Gastrocnemius medialis (tissue), 4 donors: Measurements from ENCODE around the gene MEIS1. TPM values are rescaled to one million over a fixed set of nuclear protein-coding genes. Genes with fewer than 3 reads are reported as not detected.

Experiments used
- ATAC-seq, 2 donors: fragments of 150-250 bp; one replicate each; pipeline ENCODE4 v1.9.1; 2016
- DNase-seq, 2 donors: peaks; one replicate each; pipeline ENCODE4 v3.0.0-alpha.2; 2019
- H3K27ac ChIP-seq, 4 donors: fragments of 200-600 bp; sonication (generic); 1 replicate in 1 of 4; 2 replicates in 3 of 4; pipeline ENCODE4 v1.5.1; 2016 to 2018; ENCODE audit warnings: mild to moderate bottlenecking in 2 of 4, moderate library complexity in 1 of 4
- H3K27me3 ChIP-seq, 3 donors: fragments of 200-600 bp; sonication (generic) in 2 of 3; 1 replicate in 1 of 3; 2 replicates in 2 of 3; pipeline versions ENCODE4 v1.5.1 to v1.6.0; 2016 to 2019; ENCODE audit warnings: mild to moderate bottlenecking in 1 of 3, moderate library complexity in 1 of 3
- H3K36me3 ChIP-seq, 2 donors: fragments of 200-600 bp; sonication (generic) in 1 of 2; one replicate each; pipeline ENCODE4 v1.5.1; 2017 to 2018
- H3K4me1 ChIP-seq, 2 donors: fragments of 200-600 bp; sonication (generic) in 1 of 2; one replicate each; pipeline ENCODE4 v1.5.1; 2016 to 2017; ENCODE audit warnings: mild to moderate bottlenecking in 2 of 2
- H3K4me3 ChIP-seq, 4 donors: fragments of 200-600 bp; sonication (generic) in 3 of 4; 1 replicate in 1 of 4; 2 replicates in 3 of 4; pipeline ENCODE4 v1.5.1; 2016 to 2019; ENCODE audit warnings: mild to moderate bottlenecking in 2 of 4
- H3K9me3 ChIP-seq, 3 donors: fragments of 200-600 bp; sonication (generic) in 2 of 3; 1 replicate in 1 of 3; 2 replicates in 2 of 3; pipeline ENCODE4 v1.5.1; 2016 to 2019
- CTCF ChIP-seq, 5 experiments: fragments of 450-650 bp in 3 of 5; fragments of 200-600 bp in 2 of 5; sonication (generic) in 2 of 5; IDR thresholded peaks in 4 of 5; conservative IDR thresholded peaks in 1 of 5; 1 replicate in 4 of 5; 2 replicates in 1 of 5; pipeline ENCODE4 v1.5.1; 2016 to 2019; ENCODE audit warnings: antibody characterized with exemption in 5 of 5, mild to moderate bottlenecking in 3 of 5, moderate library complexity in 3 of 5
- POLR2A ChIP-seq, 2 donors: fragments of 450-650 bp; IDR thresholded peaks; one replicate each; pipeline ENCODE4 v1.6.1; 2017; ENCODE audit warnings: antibody characterized with exemption in 2 of 2, mild to moderate bottlenecking in 2 of 2, moderate library complexity in 2 of 2
- in situ Hi-C, 4 donors: fragments of 200-750 bp; cut with MboI; loops; one replicate each; pipeline versions ENCODE4 v1.15.0 to v1.8.0; 2017; ENCODE audit warnings: low sequenced_read_pairs in 4 of 4
- intact Hi-C: fragments of 100-400 bp; cut with DNase I; formaldehyde crosslinking; loops from one replicate; pipeline ENCODE4 v1.15.1; 2023; ENCODE audit warnings: low total_unique reads
- total RNA-seq, 4 donors: library from RNA; depleted of rRNA; stranded (reverse); fragments of >200 nt; gene quantifications; one replicate each; pipeline versions ENCODE4 v1.1.0 to v1.2.3, GENCODE V29; 2016

The MEIS1 gene
- total RNA-seq, 4 donors from 2014 or later, result 1.3 to 8.2 (median 2.0) TPM

- Histone ChIP-seq H3K4me3 (peak overlapping the region; percentile 80 to 96 (median 88)), H3K36me3 (no peaks in the 10 kb centered on the region), H3K9me3 (no peaks in the 10 kb centered on the region), H3K27me3 (no peaks in the 10 kb centered on the region), H3K27ac (peak overlapping the region; percentile 43 to 88 (median 70)), H3K4me1 (peaks cover 0 to 18% of the 10 kb centered on the region in 2 donors)
- in situ Hi-C loops (loop anchor here (10.0 to 25.0 kb wide), 4 partner anchors 1201 to 1601 kb away; no protein-coding TSS in a partner anchor), intact Hi-C loops (loop anchor here (10.0 kb wide), 4 partner anchors 1002 to 1792 kb away; partner anchors contain the start of genes C1D and SPRED2)
- no peak for TF ChIP-seq POLR2A (IDR thresholded peaks at IDR 0.05)
- TF ChIP-seq CTCF (IDR thresholded peaks at IDR 0.05 in 4 of 5, conservative IDR thresholded peaks at IDR 0.05 in 1 of 5), result no peak
- ATAC-seq (no peak), DNase-seq (no peak)
Observed at GRCh38 chr2:66436581-66437001, 1.7 kb downstream of the MEIS1 start.

- peak overlapping the region; percentile 43 to 88 (median 70) for H3K27ac ChIP-seq
- no peaks in the 10 kb centered on the region for H3K36me3 ChIP-seq
- ATAC-seq, result no peak
- TF ChIP-seq POLR2A (IDR thresholded peaks at IDR 0.05) (no peak), CTCF (IDR thresholded peaks at IDR 0.05 in 4 of 5, conservative IDR thresholded peaks at IDR 0.05 in 1 of 5) (no peak)
- no peaks in the 10 kb centered on the region for H3K27me3 ChIP-seq
- peak overlapping the region; percentile 80 to 96 (median 88) for H3K4me3 ChIP-seq
- in situ Hi-C loops, result loop anchor here (10.0 to 25.0 kb wide), 4 partner anchors 1200 to 1600 kb away; no protein-coding TSS in a partner anchor
- no peak for DNase-seq
- intact Hi-C loops, result loop anchor here (10.0 kb wide), 4 partner anchors 1002 to 1792 kb away; partner anchors contain the start of genes C1D and SPRED2
- peaks cover 0 to 18% of the 10 kb centered on the region in 2 donors for H3K4me1 ChIP-seq
- H3K9me3 ChIP-seq, result no peaks in the 10 kb centered on the region
Observed at GRCh38 chr2:66437109-66437690, 2.3 kb downstream of the MEIS1 start.

GRCh38 chr2:66437691-66438497 is 3.0 kb downstream of the MEIS1 start:
- TF ChIP-seq CTCF (IDR thresholded peaks at IDR 0.05 in 4 of 5, conservative IDR thresholded peaks at IDR 0.05 in 1 of 5) (no peak), POLR2A (IDR thresholded peaks at IDR 0.05) (no peak)
- DNase-seq (no peak), ATAC-seq (no peak)
- H3K27me3 ChIP-seq, result no peaks in the 10 kb centered on the region
- no peaks in the 10 kb centered on the region for H3K36me3 ChIP-seq
- H3K9me3 ChIP-seq, result no peaks in the 10 kb centered on the region
- H3K4me1 ChIP-seq, result peaks cover 0 to 18% of the 10 kb centered on the region in 2 donors
- in situ Hi-C loops (loop anchor here (10.0 to 25.0 kb wide), 4 partner anchors 1199 to 1599 kb away; no protein-coding TSS in a partner anchor), intact Hi-C loops (loop anchor here (10.0 kb wide), 4 partner anchors 1003 to 1793 kb away; partner anchors contain the start of genes C1D and SPRED2)
- H3K4me3 ChIP-seq, result peak overlapping the region; percentile 80 to 96 (median 88)
- peak overlapping the region; percentile 43 to 88 (median 70) for H3K27ac ChIP-seq

- Histone ChIP-seq H3K27me3 (no peaks in the 10 kb centered on the region), H3K36me3 (peaks cover 0 to under 1% of the 10 kb centered on the region in 2 donors), H3K4me3 (peak overlapping the region in 3 of 4 donors; percentile 60 to 96 (median 87)), H3K4me1 (peaks cover 0 to 18% of the 10 kb centered on the region in 2 donors), H3K9me3 (no peaks in the 10 kb centered on the region), H3K27ac (peak overlapping the region; percentile 43 to 88 (median 70))
- in situ Hi-C loops (loop anchor here (10.0 to 25.0 kb wide), 4 partner anchors 1199 to 1599 kb away; no protein-coding TSS in a partner anchor), intact Hi-C loops (loop anchor here (10.0 kb wide), 4 partner anchors 1004 to 1794 kb away; partner anchors contain the start of genes C1D and SPRED2)
- DNase-seq (no peak), ATAC-seq (no peak)
- TF ChIP-seq POLR2A (IDR thresholded peaks at IDR 0.05), result no peak
- no peak for TF ChIP-seq CTCF (IDR thresholded peaks at IDR 0.05 in 4 of 5, conservative IDR thresholded peaks at IDR 0.05 in 1 of 5)
Observed at GRCh38 chr2:66438498-66438833, 3.5 kb downstream of the MEIS1 start.
